GM12878 (cell line): ENCODE results near the gene MDM4. TPM values are rescaled to one million over a fixed set of nuclear protein-coding genes. Genes with fewer than 3 reads are reported as not detected.

Source experiments
- ATAC-seq: fragments of 200-7000 bp; cut with Tn5 transposase; 3 replicates; pipeline ENCODE4 v1.9.1; 2020; ENCODE audit warnings: mild to moderate bottlenecking, moderate library complexity
- BruUV-seq: library from RNA; stranded (reverse); fragments of 400-500 nt; replicated peaks from 2 replicates; lab custom pipeline; 2021; lab: Mats Ljungman, UMichigan
- CTCF ChIA-PET: fragments of 300-600 bp; sonication (Branson Sonifier 250); formaldehyde crosslinking; extraction: SDS; loops from one replicate; lab custom pipeline; 2021; ENCODE audit warnings: inconsistent platforms; lab: Yijun Ruan, JAX
- POLR2A ChIA-PET: fragments of 350-600 bp; formaldehyde crosslinking; extraction: SDS; loops from one replicate; lab custom pipeline; 2021; ENCODE audit warnings: inconsistent platforms; lab: Charles Lee
- RAD21 ChIA-PET: fragments of 300-600 bp; sonication (Branson Sonifier 250); formaldehyde crosslinking; loops from one replicate; lab custom pipeline; 2023; ENCODE audit warnings: antibody characterized with exemption; ENCODE audit not compliant: unreplicated experiment; lab: Charles Lee
- SMC1A ChIA-PET: fragments of 300-600 bp; sonication (Branson Sonifier 250); formaldehyde crosslinking; loops from one replicate; lab custom pipeline; 2023; ENCODE audit not compliant: unreplicated experiment, uncharacterized antibody; lab: Charles Lee
- DNase-seq: peaks from one replicate; pipeline ENCODE4 v3.0.0-alpha.2; 2011; ENCODE audit warnings: low read depth, low spot score
- FAIRE-seq: peaks from 3 replicates; lab custom pipeline; 2011; peaks lifted over from hg19 to GRCh38; lab: Jason Lieb, UNC
- H2AFZ ChIP-seq: 2 replicates; pipeline ENCODE4 v1.6.0; 2011; ENCODE audit warnings: low read depth, low read length, control low read depth; ENCODE audit not compliant: control insufficient read depth
- H3K27ac ChIP-seq: 2 replicates; pipeline ENCODE4 v1.5.1; 2011; ENCODE audit warnings: control low read depth; ENCODE audit not compliant: control insufficient read depth, insufficient read depth
- H3K27me3 ChIP-seq, 2 experiments: replicated peaks in 1 of 2; 2 replicates each; pipeline versions ENCODE4 v1.6.0 to v1.6.1; 2011; ENCODE audit warnings: low read length in 1 of 2; ENCODE audit not compliant: control insufficient read depth in 2 of 2, insufficient read depth in 2 of 2
- H3K36me3 ChIP-seq, 2 experiments: 2 replicates each; pipeline ENCODE4 v1.5.1; 2011; ENCODE audit warnings: low read length in 1 of 2; ENCODE audit not compliant: control insufficient read depth in 2 of 2, insufficient read depth in 2 of 2
- H3K4me1 ChIP-seq: 2 replicates; pipeline ENCODE4 v1.6.1; 2011; ENCODE audit warnings: mild to moderate bottlenecking, low read length, moderate library complexity, mixed read lengths; ENCODE audit not compliant: control insufficient read depth, insufficient read depth
- H3K4me2 ChIP-seq: 2 replicates; pipeline ENCODE4 v1.6.0; 2011; ENCODE audit warnings: control low read depth; ENCODE audit not compliant: control insufficient read depth, insufficient read depth
- H3K4me3 ChIP-seq: fragments of 200-600 bp; sonication (generic); 2 replicates; pipeline ENCODE4 v1.5.1; 2016
- H3K79me2 ChIP-seq: 2 replicates; pipeline ENCODE4 v1.6.0; 2011; ENCODE audit warnings: low read length; ENCODE audit not compliant: control insufficient read depth, insufficient read depth
- H3K9ac ChIP-seq: 2 replicates; pipeline ENCODE4 v1.8.0; 2011; ENCODE audit warnings: low read length, control low read depth, mixed read lengths; ENCODE audit not compliant: control insufficient read depth, insufficient read depth
- H3K9me3 ChIP-seq: replicated peaks from 3 replicates; pipeline ENCODE4 v1.5.1; 2011; ENCODE audit warnings: mild to moderate bottlenecking, low read length; ENCODE audit not compliant: control insufficient read depth, insufficient read depth
- H4K20me1 ChIP-seq: 2 replicates; pipeline ENCODE4 v1.6.0; 2011; ENCODE audit not compliant: control insufficient read depth, insufficient read depth
- CEBPB ChIP-seq, 2 experiments: fragments of 150-350 bp in 1 of 2; IDR thresholded peaks; 2 replicates each; pipeline ENCODE4 v1.6.1; 2012 to 2014; ENCODE audit warnings: low read depth in 2 of 2, low read length in 2 of 2, borderline replicate concordance in 1 of 2, inconsistent platforms in 1 of 2
- CUX1 ChIP-seq: IDR thresholded peaks from 2 replicates; pipeline ENCODE4 v1.6.1; 2012; ENCODE audit warnings: improper control_type of control experiment, low read depth, low read length; ENCODE audit not compliant: insufficient replicate concordance
- E4F1 ChIP-seq: fragments of 450-650 bp; IDR thresholded peaks from 2 replicates; pipeline ENCODE4 v1.6.1; 2018; ENCODE audit warnings: borderline replicate concordance, mild to moderate bottlenecking; ENCODE audit not compliant: partially characterized antibody
- MEF2B ChIP-seq: fragments of 450-650 bp; IDR thresholded peaks from 2 replicates; pipeline ENCODE4 v1.6.1; 2018; ENCODE audit warnings: mild to moderate bottlenecking, moderate library complexity; ENCODE audit not compliant: partially characterized antibody, poor library complexity, severe bottlenecking
- PML ChIP-seq: IDR thresholded peaks from 2 replicates; pipeline ENCODE4 v1.6.1; 2012; ENCODE audit warnings: low read length, inconsistent platforms
- RAD51 ChIP-seq: fragments of 450-650 bp; IDR thresholded peaks from 2 replicates; pipeline ENCODE4 v1.6.1; 2016; ENCODE audit warnings: moderate library complexity, mild to moderate bottlenecking, inconsistent platforms
- RELA ChIP-seq: fragments of 450-650 bp; IDR thresholded peaks from 2 replicates; pipeline ENCODE4 v1.8.0; 2014; ENCODE audit warnings: borderline replicate concordance; ENCODE audit not compliant: partially characterized antibody
- ZBTB33 ChIP-seq: fragments of 450-650 bp; IDR thresholded peaks from 2 replicates; pipeline ENCODE4 v1.6.1; 2017; ENCODE audit warnings: mild to moderate bottlenecking
- ZSCAN29 ChIP-seq: fragments of 450-650 bp; IDR thresholded peaks from 2 replicates; pipeline ENCODE4 v1.6.1; 2017; ENCODE audit warnings: mild to moderate bottlenecking, moderate library complexity
- WGBS: methylation state at CpG from one replicate; pipeline ENCODE4 v1.1.6; 2016; ENCODE audit warnings: low lambda C conversion rate; ENCODE audit not compliant: insufficient replicate concordance, insufficient coverage; ENCODE audit errors: missing lambda C conversion rate; 5-methylcytosine and 5-hydroxymethylcytosine counted together
- in situ Hi-C: fragments of 300-500 bp; cut with MboI; formaldehyde crosslinking; loops from 9 replicates; pipeline ENCODE4 v1.14.3; 2018; ENCODE audit warnings: mixed read lengths
- intact Hi-C: fragments of 100-400 bp; cut with micrococcal nuclease; formaldehyde crosslinking; loops from one replicate; pipeline ENCODE4 v1.14.2; 2022; ENCODE audit not compliant: unreplicated experiment
- polyA plus RNA-seq, 11 experiments: library from polyadenylated mRNA; depleted of rRNA in 4 of 11; unstranded in 6 of 11; stranded (reverse) in 5 of 11; fragments of >200 nt; fragmentation: Nextera tagmentation in 4 of 11; fragmentation: Illumina TruSeq in 1 of 11; extraction: Ambion mirVana in 4 of 11; extraction: Trizol in 1 of 11; gene quantifications; 1 replicate in 1 of 11; 2 replicates in 10 of 11; pipeline versions ENCODE4 v1.2.1 to v1.2.3, GENCODE V29; 2011 to 2016; ENCODE audit warnings: inconsistent platforms in 2 of 11, missing spikeins in 2 of 11, low read depth in 1 of 11
- total RNA-seq, 4 experiments: library from RNA; depleted of rRNA in 3 of 4; stranded (reverse); fragments of >200 nt in 3 of 4; fragmentation: Illumina TruSeq in 1 of 4; extraction: Trizol in 1 of 4; gene quantifications; 2 replicates each; pipeline versions ENCODE4 v1.2.1 to v1.2.3, GENCODE V29; 2013 to 2021
- TF ChIP-seq, protein P1 (sequence below): fragments of 450-650 bp; IDR thresholded peaks from 2 replicates; pipeline ENCODE4 v1.6.1; 2016; ENCODE audit warnings: mild to moderate bottlenecking
- TF ChIP-seq, protein P2 (sequence below): IDR thresholded peaks from 2 replicates; pipeline ENCODE4 v1.6.1; 2012; ENCODE audit warnings: low read depth, low read length, improper control_type of control experiment

The MDM4 gene
- total and polyA plus RNA-seq, 10 of the 15 experiments (the other 5 are each of a cell fraction or from before 2014, with no cell fraction given) = 2.5 to 74.4 (median 22.7) TPM

DNA sequence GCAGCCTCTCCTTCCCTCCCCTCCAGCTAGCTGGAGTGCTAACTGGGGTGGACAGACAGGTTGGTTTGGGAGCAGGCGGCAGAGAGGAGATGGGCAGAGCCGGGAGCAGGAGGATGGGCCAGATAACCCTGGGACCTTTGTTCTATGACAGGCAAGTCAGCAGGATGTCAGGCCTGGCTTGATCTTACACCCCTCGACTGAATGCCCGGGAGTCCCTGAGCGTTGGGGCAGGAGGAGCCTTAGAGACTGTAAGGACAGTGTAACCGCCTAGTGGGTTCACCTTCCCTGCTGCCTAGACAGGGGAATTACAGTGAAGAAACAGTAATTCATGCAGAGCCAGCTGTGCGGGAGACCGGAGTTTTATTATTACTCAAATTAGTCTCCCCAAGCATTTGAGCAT, 60.2 kb downstream of the MDM4 start:
- H3K4me3 ChIP-seq = no peak overlapping the region
- H3K27me3 ChIP-seq = no peaks in the 10 kb centered on the region
- ChIA-PET RAD21 (interaction anchor here (0.7 kb wide), 1 partner anchor 80 kb away, joined by 3 read pairs; no protein-coding TSS in a partner anchor), POLR2A (no interaction called here), CTCF (interaction anchor here (5.6 to 7.5 kb wide), 2 partner anchors 10 to 187 kb away, joined by 29 to 59 read pairs; no protein-coding TSS in a partner anchor), SMC1A (no interaction called here)
- H3K79me2 ChIP-seq = no peaks in the 10 kb centered on the region
- ATAC-seq (no peak), DNase-seq (no peak), FAIRE-seq (no peak)
- no TSS peak for BruUV-seq
- intact Hi-C loops (no loop called here), in situ Hi-C loops (no loop called here)
- peaks cover 21% of the 10 kb centered on the region for H3K4me1 ChIP-seq
- H3K36me3 ChIP-seq = no peaks in the 10 kb centered on the region; a peak in 2 of 4 replicates
- no peak overlapping the region for H2AFZ ChIP-seq
- no peak overlapping the region for H3K9ac ChIP-seq
- no peak overlapping the region for H3K27ac ChIP-seq
- H4K20me1 ChIP-seq = no peaks in the 10 kb centered on the region
- 99% methylated on average over 8 of the region's 8 CpGs for WGBS
- H3K9me3 ChIP-seq = no peaks in the 10 kb centered on the region
- no peak for TF ChIP-seq CUX1
- TF ChIP-seq, protein P1, sequence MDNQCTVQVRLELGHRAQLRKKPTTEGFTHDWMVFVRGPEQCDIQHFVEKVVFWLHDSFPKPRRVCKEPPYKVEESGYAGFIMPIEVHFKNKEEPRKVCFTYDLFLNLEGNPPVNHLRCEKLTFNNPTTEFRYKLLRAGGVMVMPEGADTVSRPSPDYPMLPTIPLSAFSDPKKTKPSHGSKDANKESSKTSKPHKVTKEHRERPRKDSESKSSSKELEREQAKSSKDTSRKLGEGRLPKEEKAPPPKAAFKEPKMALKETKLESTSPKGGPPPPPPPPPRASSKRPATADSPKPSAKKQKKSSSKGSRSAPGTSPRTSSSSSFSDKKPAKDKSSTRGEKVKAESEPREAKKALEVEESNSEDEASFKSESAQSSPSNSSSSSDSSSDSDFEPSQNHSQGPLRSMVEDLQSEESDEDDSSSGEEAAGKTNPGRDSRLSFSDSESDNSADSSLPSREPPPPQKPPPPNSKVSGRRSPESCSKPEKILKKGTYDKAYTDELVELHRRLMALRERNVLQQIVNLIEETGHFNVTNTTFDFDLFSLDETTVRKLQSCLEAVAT = no peak
- no peak for TF ChIP-seq ZSCAN29
- no peak for TF ChIP-seq E4F1
- no peak for TF ChIP-seq MEF2B
- no peak for TF ChIP-seq RAD51
- TF ChIP-seq, protein P2, sequence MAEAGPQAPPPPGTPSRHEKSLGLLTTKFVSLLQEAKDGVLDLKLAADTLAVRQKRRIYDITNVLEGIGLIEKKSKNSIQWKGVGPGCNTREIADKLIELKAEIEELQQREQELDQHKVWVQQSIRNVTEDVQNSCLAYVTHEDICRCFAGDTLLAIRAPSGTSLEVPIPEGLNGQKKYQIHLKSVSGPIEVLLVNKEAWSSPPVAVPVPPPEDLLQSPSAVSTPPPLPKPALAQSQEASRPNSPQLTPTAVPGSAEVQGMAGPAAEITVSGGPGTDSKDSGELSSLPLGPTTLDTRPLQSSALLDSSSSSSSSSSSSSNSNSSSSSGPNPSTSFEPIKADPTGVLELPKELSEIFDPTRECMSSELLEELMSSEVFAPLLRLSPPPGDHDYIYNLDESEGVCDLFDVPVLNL = no peak
- no peak for TF ChIP-seq RELA
- TF ChIP-seq CEBPB (IDR thresholded peaks at IDR 0.05; ENCODE audit: borderline replicate concordance in 1 of 2, low read depth in 2 of 2, low read length in 2 of 2) = no peak
- TF ChIP-seq ZBTB33 = no peak
- TF ChIP-seq PML = no peak
- no peak overlapping the region for H3K4me2 ChIP-seq
